Posterior cingulate gyrus (tissue), 11 donors: ENCODE results near the gene OR1I1.

ENCODE experiments used
- DNase-seq, 10 donors: peaks; one replicate each; pipeline versions ENCODE4 v3.0.0 to v3.0.0-alpha.2; 2020 to 2021; ENCODE audit warnings: mixed read lengths in 3 of 10
- intact Hi-C: fragments of 100-400 bp; cut with DNase I; formaldehyde crosslinking; loops from one replicate; pipeline ENCODE4 v1.15.1; 2023

Gene OR1I1

DNA sequence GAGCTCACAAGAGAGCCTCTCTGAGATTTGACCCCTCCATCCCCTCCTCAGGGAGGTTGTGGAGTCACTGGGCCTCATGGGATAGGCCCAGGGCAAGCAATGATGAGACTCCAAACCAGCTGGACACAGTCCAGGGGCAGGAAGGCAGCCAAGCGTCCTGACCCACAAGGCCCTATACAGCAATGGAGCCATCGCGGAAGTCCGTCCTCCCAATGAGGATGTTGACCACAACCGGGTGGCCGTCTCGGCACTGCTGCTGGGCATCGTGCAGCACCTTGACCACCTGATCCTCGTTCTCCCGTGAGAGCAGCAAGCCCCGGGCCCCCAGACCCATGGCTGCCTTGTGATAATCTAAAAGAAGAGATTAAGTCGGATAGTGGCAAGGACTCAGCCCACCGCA is 33.1 kb downstream of the OR1I1 start:
- intact Hi-C loops: no loop called here
- DNase-seq: peak in 3 of 10 donors; percentile 42 to 88 (median 53)

GRCh38 chr19:15115762-15116615 is 34.0 kb downstream of the OR1I1 start:
- intact Hi-C loops: no loop called here
- DNase-seq: peak in 1 of 10 donors; percentile 75

- intact Hi-C loops: no loop called here
- peak in 1 of 10 donors; percentile 56 for DNase-seq
Measured at GRCh38 chr19:15116856-15117255, 34.8 kb downstream of the OR1I1 start.

DNA sequence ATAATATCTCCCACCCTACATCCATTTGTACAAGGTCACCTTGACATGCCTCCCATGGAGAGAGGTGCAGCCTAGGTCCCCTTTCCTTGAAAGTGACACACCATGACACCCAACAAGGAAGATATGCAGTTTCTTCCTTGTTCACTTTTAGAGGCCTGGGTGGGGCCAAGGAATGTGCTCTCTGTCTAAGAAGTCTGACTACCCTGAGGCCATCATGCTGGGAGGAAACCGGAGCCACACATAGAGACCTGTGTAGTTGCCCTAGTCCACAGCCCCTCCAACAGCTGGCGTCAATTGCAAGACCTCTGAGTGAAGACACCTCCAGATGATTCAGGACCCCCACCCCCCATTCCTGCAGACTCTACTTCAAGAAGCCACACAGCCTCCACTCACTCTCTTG is 36.2 kb downstream of the OR1I1 start:
- peak in 1 of 10 donors; percentile 37 for DNase-seq
- intact Hi-C loops: no loop called here

GRCh38 chr19:15118789-15119494 is 36.9 kb downstream of the OR1I1 start:
- intact Hi-C loops: no loop called here
- peak in 1 of 10 donors; percentile 48 for DNase-seq

GRCh38 chr19:15120135-15121026 is 38.4 kb downstream of the OR1I1 start:
- peak in 1 of 10 donors; percentile 74 for DNase-seq
- intact Hi-C loops: loop anchor here (10.0 kb wide), 1 partner anchor 334 kb away; no protein-coding TSS in a partner anchor

- intact Hi-C loops: loop anchor here (10.0 kb wide), 1 partner anchor 332 kb away; no protein-coding TSS in a partner anchor
- DNase-seq: peak in 1 of 10 donors; percentile 78
Measured at GRCh38 chr19:15122331-15123030, 40.5 kb downstream of the OR1I1 start.

DNA sequence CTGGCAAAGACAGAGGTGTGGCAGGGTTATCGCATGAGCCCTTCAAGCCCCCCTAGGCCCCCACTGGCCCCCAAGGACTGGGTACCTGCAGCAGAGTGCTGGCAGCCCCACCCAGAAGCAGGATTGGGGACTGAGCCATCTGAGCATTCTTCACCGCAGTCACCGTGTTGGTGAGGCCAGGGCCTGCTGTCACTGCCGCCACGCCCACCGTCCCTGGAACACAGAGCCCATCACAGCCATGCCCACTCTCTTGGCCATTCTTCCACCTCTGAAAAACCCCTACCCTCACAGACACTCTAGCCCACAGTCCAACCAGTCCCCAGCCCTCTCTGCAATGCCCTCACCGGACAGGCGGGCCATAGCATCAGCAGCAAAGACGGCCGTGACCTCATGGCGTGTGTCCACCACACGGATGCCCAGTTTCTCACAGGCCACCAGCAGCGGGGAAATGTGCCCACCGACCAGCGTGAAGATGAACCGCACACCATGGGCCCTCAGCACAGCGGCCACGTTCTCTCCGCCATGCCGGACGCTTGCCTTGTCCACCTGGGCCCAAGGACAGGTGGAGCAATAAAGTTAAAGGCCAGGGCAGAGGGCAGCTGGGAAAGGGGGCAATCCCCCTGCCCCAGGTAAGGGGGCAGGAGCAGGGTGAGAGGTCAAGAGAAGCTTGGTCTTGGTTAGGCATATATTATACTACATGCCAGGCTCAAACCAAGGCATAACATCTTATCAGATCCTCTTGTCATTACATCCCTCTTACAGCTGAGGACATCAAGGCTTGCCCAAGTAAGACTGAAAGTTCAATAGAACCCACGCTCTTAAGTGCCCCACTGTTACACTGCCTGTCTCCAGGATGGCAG is 41.2 kb downstream of the OR1I1 start:
- intact Hi-C loops: loop anchor here (10.0 kb wide), 1 partner anchor 332 kb away; no protein-coding TSS in a partner anchor

DNA sequence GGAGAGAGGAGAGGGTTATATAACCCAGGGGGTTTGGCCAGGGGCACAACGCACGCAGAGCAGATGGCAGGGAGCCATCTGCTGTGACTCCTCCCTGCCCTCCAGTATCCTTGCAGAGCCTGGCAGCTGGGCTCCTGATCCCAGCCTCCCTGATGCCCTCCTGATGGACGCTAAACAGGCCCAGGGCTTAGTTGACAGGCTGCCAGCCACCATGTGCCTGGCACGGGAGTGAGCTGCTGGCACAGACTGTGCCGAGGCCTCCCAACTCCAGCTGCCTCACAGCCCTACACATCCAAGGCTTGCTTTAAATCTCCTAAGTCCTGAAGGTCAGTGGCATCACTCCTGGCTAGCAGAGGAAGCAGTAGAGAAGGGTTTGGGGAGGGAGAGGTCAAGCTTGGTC is 41.9 kb downstream of the OR1I1 start:
- DNase-seq: peak; percentile 49 to 93 (median 67)
- intact Hi-C loops: loop anchor here (10.0 kb wide), 1 partner anchor 331 kb away; no protein-coding TSS in a partner anchor

More for the DNA sequence above, 41.2 kb downstream of the OR1I1 start:
- peak in 1 of 10 donors; percentile 66 for DNase-seq

GRCh38 chr19:15124572-15125231 is 42.7 kb downstream of the OR1I1 start:
- peak in 2 of 10 donors; percentile 59 to 88 for DNase-seq
- intact Hi-C loops: loop anchor here (10.0 kb wide), 1 partner anchor 330 kb away; no protein-coding TSS in a partner anchor

GRCh38 chr19:15125232-15126067 is 43.4 kb downstream of the OR1I1 start:
- intact Hi-C loops: loop anchor here (10.0 kb wide), 1 partner anchor 329 kb away; no protein-coding TSS in a partner anchor
- peak; percentile 94 to 99 (median 97) for DNase-seq

GRCh38 chr19:15126131-15126910 is 44.3 kb downstream of the OR1I1 start:
- DNase-seq: no peak
- intact Hi-C loops: loop anchor here (10.0 kb wide), 1 partner anchor 328 kb away; no protein-coding TSS in a partner anchor

- intact Hi-C loops: loop anchor here (10.0 kb wide), 1 partner anchor 327 kb away; no protein-coding TSS in a partner anchor
- DNase-seq: peak in 1 of 10 donors; percentile 14
Measured at GRCh38 chr19:15128162-15128770, 46.3 kb downstream of the OR1I1 start.

GRCh38 chr19:15129856-15130585 is 48.0 kb downstream of the OR1I1 start:
- no peak for DNase-seq
- intact Hi-C loops: loop anchor here (10.0 kb wide), 1 partner anchor 325 kb away; no protein-coding TSS in a partner anchor
